ENCODE measurements around the gene SLC24A3.

Gene SLC24A3

GRCh38 chr20:19304886-19305415 is 92.5 kb downstream of the SLC24A3 start (continued):
- no peak for TF ChIP-seq ZNF223 (tag by site-specific recombination; IDR thresholded peaks at IDR 0.05)
- no peak for TF ChIP-seq ZBTB7A (tag by site-specific recombination; IDR thresholded peaks at IDR 0.05; ENCODE audit: low read depth)
- TF ChIP-seq ZNF677 (tag by site-specific recombination; IDR thresholded peaks at IDR 0.05), result no peak
- no peak for TF ChIP-seq ZBTB20 (tag by site-specific recombination; IDR thresholded peaks at IDR 0.05)
- TF ChIP-seq ZNF24 (tag by site-specific recombination; IDR thresholded peaks at IDR 0.05), result no peak
- TF ChIP-seq ZNF155 (tag by site-specific recombination; IDR thresholded peaks at IDR 0.05), result no peak
- TF ChIP-seq INSM2 (tag by site-specific recombination; IDR thresholded peaks at IDR 0.05), result no peak
- TF ChIP-seq ZNF362 (tag by site-specific recombination; IDR thresholded peaks at IDR 0.05), result no peak
- TF ChIP-seq ZNF112 (tag by site-specific recombination; IDR thresholded peaks at IDR 0.05), result no peak
- no peak for TF ChIP-seq ZNF146 (tag by site-specific recombination; IDR thresholded peaks at IDR 0.05)
- no peak for TF ChIP-seq ZNF624 (tag by site-specific recombination; IDR thresholded peaks at IDR 0.05)
- no peak for TF ChIP-seq ZNF239 (tag by site-specific recombination; IDR thresholded peaks at IDR 0.05)
- no peak for TF ChIP-seq ZNF350 (tag by site-specific recombination; IDR thresholded peaks at IDR 0.05)
- TF ChIP-seq ZNF214 (tag by site-specific recombination; IDR thresholded peaks at IDR 0.05; ENCODE audit: borderline replicate concordance), result no peak
- TF ChIP-seq ZNF629 (tag by site-specific recombination; IDR thresholded peaks at IDR 0.05), result no peak
- TF ChIP-seq FEZF1 (tag by site-specific recombination; IDR thresholded peaks at IDR 0.05), result no peak

- H3K36me3 ChIP-seq (ENCODE audit: control insufficient read depth in 2 of 2, insufficient read depth in 1 of 2, low read length in 2 of 2), result no peaks in the 10 kb centered on the region
- no peak overlapping the region for H3K4me3 ChIP-seq (ENCODE audit: low read depth, low read length)
- ChIA-PET POLR2A (no interaction called here), CTCF (no interaction called here)
- H3K9me3 ChIP-seq (ENCODE audit: control insufficient read depth, insufficient read depth, low read depth, low read length), result no peaks in the 10 kb centered on the region
- H3K27ac ChIP-seq (ENCODE audit: extremely low read depth, low read depth, low read length), result no peak overlapping the region
- H3K4me1 ChIP-seq (ENCODE audit: control insufficient read depth, insufficient read depth, low read length), result no peaks in the 10 kb centered on the region
- no peak for TF ChIP-seq ZSCAN30 (tag by site-specific recombination; IDR thresholded peaks at IDR 0.05)
- no peak for TF ChIP-seq INSM2 (tag by site-specific recombination; IDR thresholded peaks at IDR 0.05)
- TF ChIP-seq ZFHX2 (tag by site-specific recombination; conservative IDR thresholded peaks at IDR 0.05), result no peak
- no peak for TF ChIP-seq ZBTB10 (tag by site-specific recombination; IDR thresholded peaks at IDR 0.05)
- no peak for TF ChIP-seq OSR2 (tag by site-specific recombination; IDR thresholded peaks at IDR 0.05)
- TF ChIP-seq ZNF10 (tag by site-specific recombination; IDR thresholded peaks at IDR 0.05), result no peak
- no peak for TF ChIP-seq ZNF26 (tag by site-specific recombination; IDR thresholded peaks at IDR 0.05)
- TF ChIP-seq ZSCAN16 (tag by site-specific recombination; IDR thresholded peaks at IDR 0.05), result no peak
- no peak for TF ChIP-seq ELK4 (IDR thresholded peaks at IDR 0.05; ENCODE audit: borderline replicate concordance, low read depth, low read length)
- TF ChIP-seq SP7 (tag by site-specific recombination; IDR thresholded peaks at IDR 0.05), result no peak
- no peak for TF ChIP-seq TRIM28 (IDR thresholded peaks at IDR 0.05; ENCODE audit: borderline replicate concordance, low read length)
- TF ChIP-seq ZNF404 (tag by site-specific recombination; IDR thresholded peaks at IDR 0.05), result no peak
- TF ChIP-seq ZBTB20 (tag by site-specific recombination; IDR thresholded peaks at IDR 0.05), result no peak
Observed at GRCh38 chr20:19308146-19308545, 95.7 kb downstream of the SLC24A3 start.
